ENCODE measurements around the gene POLD4.

DNA sequence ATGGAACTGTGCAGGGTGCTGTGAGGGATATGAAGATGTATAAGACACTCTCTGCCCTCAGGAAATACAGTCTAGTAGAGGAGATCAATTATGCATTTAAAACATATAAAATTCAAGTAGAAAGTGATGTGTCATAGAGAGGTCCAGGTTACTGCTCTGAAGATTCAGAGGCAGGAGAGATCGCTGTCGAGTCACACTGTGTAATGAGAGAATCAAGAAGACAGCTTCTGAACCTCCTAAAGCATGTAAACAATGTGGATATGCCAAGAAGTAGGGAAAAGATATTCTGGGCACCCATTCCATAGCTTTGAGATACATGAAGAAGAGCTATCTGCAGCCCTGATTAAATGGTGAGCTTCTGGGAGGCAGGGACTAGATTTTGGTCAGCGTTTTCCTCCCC lies 33.3 kb downstream of the POLD4 start:
- TF ChIP-seq POLR2A (IDR thresholded peaks at IDR 0.05) (no peak), POLR2AphosphoS5 (IDR thresholded peaks at IDR 0.05) (no peak)

All from spleen (tissue), 3 donors.